GM21526 (cell line): ENCODE measurements around the gene ADAM29.
"Not testable (repeated sequence)": the region's sequence is repeated elsewhere in the genome, so short reads cannot be mapped to it uniquely, and the experiment has no call there.

ENCODE experiments used
- ATAC-seq: cut with Tn5 transposase; IDR thresholded peaks from one replicate; pipeline ENCODE4 v1.9.1; 2021; ENCODE audit warnings: moderate library complexity; ENCODE audit not compliant: unreplicated experiment, low FRiP score

Gene ADAM29

GRCh38 chr4:174946246-174946645, 28.1 kb downstream of the ADAM29 start:
- no peak for ATAC-seq

GRCh38 chr4:174948826-174949225, 30.7 kb downstream of the ADAM29 start:
- no peak for ATAC-seq

GRCh38 chr4:174972911-174973310, 54.8 kb downstream of the ADAM29 start:
- ATAC-seq, result no peak

GRCh38 chr4:174973336-174973735, 55.2 kb downstream of the ADAM29 start:
- ATAC-seq, result no peak

DNA sequence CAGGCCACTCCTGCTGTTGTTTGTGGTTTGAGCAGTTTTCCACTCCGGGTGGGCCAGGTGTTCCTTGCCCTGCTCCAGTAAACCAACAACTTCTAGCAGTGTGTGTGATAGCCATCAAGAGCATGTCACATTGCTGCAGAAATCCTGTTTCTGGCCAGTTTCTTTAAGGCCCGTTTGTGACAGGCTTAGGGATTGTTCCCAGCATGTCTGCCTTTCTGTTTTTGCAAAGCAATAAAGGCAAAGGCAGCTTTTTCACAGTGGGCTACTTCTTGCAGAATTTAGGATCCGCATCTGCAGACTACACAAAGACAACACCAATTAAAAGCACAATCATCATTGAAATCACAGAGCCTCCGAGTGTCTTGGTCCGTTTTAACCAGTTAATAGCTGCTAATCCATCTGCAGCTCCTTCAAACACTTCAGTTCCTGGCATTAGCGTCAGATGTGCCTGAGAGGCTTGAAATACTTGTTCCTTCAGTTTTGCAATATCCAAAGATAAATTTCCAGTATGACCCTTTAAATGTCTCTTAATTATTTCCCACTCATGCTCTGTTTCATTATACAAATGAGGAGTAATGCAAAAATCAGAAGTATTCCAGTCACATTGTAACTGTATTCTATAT, 65.1 kb downstream of the ADAM29 start:
- no peak for ATAC-seq

DNA sequence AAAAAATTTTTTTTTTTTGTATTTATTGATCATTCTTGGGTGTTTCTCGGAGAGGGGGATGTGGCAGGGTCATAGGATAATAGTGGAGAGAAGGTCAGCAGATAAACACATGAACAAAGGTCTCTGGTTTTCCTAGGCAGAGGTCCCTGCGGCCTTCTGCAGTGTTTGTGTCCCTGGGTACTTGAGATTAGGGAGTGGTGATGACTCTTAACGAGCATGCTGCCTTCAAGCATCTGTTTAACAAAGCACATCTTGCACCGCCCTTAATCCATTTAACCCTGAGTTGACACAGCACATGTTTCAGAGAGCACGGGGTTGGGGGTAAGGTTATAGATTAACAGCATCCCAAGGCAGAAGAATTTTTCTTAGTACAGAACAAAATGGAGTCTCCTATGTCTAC, 65.7 kb downstream of the ADAM29 start:
- not testable (repeated sequence) for ATAC-seq

DNA sequence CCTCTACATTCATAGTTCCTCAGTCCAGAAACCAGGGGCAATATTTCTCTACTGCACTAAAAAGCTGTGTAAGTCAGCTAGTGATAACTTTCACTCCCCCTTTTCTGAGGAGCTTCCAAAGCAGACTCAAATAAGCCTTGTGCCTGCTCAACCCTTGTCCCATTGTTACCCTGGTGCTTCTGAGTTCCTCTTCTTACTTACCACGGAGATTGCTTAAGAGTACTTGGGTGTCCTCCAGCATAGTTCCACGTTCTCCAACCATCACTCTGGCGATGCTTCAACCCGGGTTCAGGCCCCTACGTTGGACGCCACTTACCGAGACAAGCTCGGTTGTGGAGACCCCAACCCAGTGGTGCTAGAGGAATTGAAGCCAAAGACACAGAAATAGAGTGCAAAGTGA, 71.6 kb downstream of the ADAM29 start:
- ATAC-seq, result no peak

DNA sequence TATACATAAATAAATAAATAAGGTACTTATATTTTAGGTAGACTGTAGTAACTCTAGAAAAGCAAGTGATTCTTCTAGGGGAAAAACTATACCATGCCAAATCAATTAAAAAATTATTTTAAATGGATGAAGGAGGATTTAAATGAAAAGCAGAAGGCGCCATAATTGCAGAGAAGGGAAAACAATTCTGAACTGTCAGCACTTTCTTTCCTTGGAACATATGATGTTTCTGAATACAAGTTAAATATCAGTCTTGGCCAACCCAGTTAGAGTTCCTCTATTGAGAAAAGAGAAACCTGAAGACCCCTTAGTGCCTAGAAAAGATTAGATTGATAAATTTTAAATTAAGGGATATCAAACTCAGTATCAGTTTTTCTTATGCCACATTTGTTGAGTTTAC, 75.8 kb downstream of the ADAM29 start:
- no peak for ATAC-seq

DNA sequence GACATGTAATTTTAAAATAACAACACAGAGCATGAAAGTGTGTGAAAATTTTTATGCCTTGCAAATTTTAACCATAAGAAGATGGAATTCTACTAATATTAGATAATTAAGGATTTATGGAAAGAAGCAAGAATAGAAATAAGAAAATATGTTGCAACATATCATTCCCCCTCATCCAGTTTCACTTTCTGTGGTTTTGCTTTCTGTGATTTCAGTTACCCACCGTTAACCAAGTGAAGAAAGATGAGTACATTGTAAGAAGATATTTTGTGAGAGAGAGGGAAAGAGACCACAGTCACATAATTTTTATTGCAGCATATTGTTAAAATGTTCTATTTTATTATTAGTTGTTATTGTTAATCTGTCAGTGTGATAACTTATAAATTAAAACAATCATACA, 77.9 kb downstream of the ADAM29 start:
- no peak for ATAC-seq

DNA sequence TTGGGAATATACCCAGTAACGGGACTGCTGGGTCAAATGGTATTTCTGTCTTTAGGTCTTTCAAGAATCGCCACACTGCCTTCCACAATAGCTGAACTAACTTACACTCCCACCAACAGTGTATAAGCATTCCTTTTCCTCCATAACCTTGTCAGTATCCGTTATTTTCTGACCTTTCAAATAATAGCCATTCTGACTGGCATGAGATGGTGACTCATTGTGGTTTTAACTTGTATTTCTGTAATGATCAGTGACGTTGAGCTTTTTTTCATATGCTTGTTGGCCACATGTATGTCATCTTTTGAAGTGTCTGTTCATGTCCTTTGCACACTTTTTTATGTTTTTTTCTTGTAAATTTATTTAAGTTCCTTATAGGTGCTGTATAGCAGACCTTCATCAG, 81.2 kb downstream of the ADAM29 start:
- ATAC-seq, result no peak

DNA sequence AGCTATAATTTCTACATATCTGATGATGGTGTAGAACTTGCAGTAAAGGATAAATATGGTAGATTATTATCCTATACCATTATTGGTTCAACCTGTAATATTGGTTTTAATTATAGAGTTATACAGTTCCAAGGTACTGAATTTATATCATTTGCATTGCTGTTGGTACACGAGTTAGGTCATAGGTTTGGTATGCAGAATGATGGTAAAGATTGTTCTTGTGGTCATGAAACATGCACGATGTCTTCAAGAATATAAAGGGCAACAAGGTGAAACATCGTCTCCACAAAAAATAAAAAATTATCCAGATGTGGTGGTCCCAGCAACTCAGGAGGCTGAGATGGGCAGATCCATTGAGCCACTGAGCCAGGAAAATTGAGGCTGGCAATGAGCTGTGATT, 99.6 kb downstream of the ADAM29 start:
- ATAC-seq, result no peak

- not testable (repeated sequence) for ATAC-seq
These were observed 101.3 kb downstream of the ADAM29 start for GRCh38 chr4:175019447-175019846.
